ENCODE measurements around the gene RNF141.

The RNF141 gene

DNA sequence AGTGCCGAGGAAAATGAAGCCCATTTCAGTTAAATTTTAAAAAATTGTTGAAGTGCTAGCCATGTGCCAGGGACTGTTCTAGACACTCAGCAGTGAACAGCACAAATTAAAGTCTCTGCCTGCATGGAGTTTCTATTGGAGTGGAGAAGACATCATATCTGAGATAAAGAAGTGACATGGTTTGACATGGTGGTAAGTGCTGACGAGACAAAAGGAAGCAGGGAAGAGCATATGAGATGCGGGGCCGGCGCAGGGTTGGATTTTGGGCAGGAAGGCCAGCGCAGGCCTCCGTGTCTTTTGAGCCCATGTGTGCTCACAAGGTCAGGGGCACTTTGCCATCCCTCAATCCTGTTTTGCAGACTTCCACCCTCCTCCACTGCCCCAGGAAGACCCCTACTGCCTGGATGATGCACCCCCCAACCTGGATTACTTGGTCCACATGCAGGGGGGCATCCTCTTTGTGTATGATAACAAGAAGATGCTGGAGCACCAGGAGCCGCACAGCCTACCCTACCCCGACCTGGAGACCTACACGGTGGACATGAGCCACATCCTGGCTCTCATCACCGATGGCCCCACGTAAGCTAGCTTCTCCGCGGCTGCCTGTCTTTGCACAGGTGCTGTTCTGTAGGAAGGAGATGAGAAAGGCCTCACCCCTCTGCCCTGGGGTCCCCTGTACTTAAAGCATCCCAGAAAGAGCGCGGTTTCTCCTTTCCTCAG is 56.4 kb downstream of the RNF141 start:
- no peak for DNase-seq (ENCODE audit: low read depth in 1 of 2, low spot score in 1 of 2)

DNA sequence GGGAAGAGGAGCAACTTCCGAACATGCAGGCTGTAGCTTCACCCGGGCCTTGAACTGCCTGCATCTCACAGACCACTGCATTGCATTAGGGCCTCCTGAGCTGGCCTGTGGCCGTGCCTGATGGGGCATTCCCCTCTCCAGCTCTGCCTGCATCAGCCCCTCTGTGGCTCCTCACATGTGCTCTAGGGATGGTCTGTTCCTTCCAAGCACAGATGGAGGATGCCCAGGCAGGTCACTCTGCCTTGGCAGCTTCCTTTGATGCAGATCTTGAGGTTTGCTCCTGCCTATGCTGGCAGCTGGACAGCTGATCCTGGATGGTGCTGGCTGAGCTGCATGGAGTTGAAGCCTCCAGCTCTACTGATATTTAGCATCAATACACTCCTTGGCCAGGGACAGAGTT is 57.4 kb downstream of the RNF141 start:
- no peak for DNase-seq (ENCODE audit: low read depth in 1 of 2, low spot score in 1 of 2)

DNA sequence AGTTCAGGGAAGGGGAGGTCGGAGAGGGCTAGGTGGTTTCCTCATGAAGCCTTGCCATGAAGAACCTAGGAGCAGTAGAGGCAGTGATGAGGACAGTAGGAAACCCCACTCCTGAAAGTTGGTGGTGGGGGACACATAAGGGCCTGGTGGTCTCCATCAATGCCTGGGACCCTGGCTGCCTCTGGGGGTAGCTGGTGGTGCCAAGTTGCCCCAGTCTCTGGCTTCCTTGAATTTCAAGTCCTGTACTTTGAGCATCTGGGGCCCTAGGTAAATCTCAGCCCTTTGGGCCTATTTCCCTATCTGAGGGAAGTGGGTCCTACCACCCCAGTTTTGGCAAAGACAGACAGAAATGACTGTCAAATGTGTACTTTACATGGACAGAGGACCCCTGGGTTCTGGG is 57.8 kb downstream of the RNF141 start:
- DNase-seq (ENCODE audit: low read depth in 1 of 2, low spot score in 1 of 2): no peak

DNA sequence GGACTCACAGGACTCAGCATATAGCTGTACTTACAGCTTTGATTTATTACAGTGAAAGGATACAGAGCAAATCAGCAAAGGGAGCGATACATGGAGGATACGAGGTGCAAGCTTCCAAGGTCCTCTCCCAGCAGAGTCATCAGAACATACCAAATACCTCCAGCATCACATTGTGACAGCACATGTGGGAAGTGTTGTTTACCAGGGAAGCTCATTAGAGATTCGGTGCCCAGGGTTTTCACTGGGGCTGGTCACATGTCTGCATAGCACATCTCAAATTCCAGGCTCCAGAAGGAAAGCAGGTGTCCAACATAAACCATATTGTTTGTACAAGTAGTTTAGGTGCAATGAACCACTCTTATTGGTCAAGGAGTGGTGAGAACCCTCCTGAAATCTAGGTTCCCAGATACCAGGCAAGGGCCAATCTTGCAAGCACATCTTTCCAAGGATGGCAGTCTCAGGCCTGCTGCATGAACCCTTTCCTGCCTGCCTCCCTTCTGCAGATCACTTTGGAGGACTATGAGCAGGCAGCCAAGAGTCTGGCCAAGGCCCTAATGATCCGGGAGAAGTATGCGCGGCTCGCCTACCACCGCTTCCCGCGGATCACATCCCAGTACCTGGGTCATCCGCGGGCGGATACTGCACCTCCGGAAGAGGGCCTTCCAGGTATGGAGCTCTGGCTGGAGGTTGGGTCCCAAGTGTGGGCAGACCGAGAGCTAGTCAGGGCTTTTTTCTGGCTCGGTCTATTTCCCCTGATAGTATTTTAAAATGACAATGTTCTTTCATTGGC is 59.2 kb downstream of the RNF141 start:
- no peak for DNase-seq (ENCODE audit: low read depth in 1 of 2, low spot score in 1 of 2)

DNA sequence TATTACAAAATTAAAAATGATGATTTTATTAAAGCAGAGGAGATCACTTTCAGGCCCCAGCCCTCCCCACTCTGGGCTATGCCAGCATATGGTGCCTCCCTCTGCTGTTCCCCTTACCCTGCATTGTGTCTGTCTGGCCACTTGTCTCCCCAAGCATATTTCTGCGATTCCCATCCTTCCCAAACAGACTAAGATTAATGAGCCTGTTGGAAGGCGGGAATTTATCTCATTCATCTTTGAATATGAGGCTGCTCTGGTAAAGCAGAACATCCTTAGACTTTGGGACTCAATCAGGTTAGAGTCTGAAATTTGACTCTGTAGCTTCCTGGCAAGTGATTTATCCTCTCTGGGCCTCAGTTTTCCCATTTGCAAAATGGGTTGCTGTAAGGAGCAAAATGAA is 60.2 kb downstream of the RNF141 start:
- DNase-seq (ENCODE audit: low read depth in 1 of 2, low spot score in 1 of 2): no peak

DNA sequence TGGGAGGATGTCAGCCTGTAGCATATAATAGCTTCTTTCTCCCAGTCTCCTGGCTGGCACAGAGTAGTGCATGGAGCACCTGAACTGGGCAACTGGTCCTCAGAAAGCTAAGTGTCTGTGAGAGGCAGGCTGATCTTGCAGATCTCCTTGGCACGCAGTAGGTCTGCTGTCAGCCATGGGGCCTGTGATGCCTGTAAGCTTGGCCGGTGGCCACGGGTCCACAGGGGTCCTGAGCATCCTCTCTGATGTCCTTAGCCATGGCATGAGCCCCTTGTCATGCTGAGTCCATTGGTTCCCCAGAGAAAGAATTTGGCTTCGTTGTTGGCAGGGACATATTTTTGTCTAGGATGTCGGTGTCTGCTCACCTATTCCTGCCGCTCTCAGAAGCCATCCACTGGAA is 61.0 kb downstream of the RNF141 start:
- DNase-seq (ENCODE audit: low read depth in 1 of 2, low spot score in 1 of 2): no peak

DNA sequence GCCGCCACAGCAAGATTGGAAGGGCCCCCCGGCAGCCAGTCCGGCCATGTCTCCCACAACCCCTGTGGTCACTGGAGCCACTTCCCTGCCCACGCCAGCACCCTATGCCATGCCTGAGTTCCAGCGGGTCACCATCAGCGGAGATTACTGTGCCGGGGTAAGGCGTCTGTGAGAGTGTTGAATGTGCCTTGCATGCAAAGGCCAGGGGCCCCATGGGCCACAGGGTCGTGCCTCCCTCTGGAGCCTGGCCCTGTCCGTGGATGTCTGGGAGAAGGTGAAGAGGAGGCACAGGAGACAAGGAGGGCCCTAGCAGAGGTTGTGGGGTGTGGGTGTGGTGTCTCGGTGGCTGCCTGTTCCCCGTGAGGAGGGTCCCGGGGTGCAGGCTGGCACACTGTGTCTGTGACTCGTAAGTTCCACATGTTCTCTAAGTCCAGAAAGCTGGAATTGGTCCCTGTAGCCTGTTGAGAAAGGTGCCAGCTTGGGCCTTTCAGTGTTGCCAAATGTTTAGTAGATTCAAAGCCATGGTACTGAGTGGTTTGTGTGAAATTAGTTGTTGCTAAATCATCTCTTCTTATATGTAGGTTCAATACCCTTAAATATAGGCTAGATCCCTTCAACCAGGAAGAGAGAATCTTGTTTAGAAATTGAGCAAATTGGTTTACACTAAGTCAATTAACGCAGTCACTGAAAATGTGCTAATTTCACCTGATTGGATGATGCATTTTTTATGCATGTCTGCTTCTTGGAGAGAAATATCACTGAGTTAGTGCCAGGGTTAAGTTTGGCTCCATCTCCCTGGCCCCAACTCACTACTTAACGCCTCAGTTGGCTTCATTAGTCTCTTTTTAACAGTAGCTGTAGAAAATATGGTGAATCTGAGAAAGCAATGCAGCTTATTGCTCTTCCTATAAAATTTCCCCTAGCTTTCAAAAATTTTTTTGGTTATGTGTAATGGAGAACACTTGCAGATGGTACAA is 62.1 kb downstream of the RNF141 start:
- no peak for DNase-seq (ENCODE audit: low read depth in 1 of 2, low spot score in 1 of 2)

DNA sequence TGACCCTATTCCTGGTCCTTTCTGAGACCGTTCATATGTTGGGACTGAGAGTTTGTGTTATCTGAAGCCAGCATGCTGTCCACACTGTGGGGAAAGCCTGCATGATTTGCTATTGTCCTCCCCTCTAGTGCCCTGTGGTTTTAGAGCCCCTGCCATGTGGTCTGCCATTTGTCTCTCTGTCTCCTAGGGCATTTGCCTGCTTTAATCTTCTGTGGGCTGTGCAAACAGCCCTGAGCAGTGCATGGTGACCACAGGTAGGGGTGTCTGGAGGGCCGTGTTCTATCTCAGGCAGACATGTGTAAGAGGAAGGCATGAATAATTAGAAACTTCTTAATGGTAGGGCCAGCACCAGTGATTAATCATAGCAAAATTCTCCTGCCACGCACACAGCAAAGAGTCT is 62.9 kb downstream of the RNF141 start:
- no peak for DNase-seq (ENCODE audit: low read depth in 1 of 2, low spot score in 1 of 2)

DNA sequence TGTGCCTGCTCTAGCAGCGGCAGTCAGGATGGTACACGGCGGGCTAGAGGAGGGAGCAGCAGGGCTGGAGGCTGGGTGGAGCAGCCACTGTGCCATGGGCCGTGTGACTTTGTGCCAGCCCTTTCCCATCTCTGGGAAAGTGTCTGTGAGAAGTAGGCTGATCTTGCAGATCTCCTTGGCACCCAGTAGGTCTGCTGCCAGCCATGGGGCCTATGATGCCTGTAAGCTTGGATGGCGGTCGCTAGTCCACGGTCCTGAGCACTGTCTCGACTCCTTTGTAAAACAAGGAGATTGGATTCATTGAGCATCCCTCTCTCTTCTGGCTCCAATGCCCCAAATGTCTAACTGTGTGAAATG is 63.3 kb downstream of the RNF141 start:
- no peak for DNase-seq (ENCODE audit: low read depth in 1 of 2, low spot score in 1 of 2)

DNA sequence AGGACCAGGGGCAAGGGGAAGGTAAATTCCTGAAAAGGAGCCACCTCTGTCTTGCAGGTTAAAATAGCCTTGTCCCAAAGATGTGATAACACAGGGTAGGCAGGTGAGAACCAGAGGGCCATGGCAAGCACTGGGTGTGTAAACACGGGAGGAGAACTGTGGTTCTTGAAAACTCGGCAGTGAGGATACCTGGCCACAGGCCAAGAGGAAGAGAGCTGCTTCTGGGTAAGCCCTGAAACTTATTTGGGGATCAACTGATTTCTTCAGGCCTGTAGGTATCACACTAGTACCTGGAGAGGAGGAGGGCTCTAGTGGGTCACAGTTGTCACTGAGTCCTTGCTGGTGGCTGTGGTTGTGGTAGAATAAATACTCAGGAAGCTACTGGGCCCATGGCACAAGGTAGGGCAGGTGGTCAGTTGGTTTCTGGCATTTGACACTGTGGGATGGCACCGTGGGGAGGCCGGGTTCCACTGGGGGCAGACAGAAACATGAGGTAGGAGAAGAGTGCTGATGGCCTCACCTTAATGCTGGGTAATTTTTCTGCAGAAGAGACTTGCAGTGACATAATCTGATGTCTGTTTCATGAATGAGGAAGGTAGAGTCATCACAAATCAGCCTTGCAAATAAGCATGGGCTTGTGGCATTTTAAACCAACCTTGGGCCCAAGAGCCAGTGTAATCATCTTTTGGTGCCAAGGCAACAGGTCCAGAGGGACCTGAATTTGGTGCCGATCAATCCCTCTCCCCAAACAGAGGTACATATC is 63.9 kb downstream of the RNF141 start:
- no peak for DNase-seq (ENCODE audit: low read depth in 1 of 2, low spot score in 1 of 2)

DNA sequence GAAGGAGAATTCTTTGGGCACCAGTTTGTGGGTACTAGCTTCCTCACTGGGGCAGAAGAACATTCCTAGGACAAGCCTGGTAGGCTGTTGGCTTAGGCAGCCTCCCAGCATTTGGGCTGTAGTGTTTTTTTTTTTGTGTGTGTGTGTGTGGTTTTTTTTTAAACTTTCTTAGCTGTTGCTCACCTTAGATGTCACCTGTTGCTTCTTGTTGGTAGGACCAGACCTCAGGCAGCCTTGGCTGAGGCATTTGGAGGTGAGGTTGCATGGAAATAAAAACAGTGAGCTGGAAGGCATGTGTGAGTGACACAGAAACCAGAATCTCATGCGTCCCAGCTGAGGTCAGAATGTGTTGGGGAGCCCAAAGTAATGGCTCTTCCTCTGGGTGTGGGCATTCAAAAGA is 64.6 kb downstream of the RNF141 start:
- DNase-seq (ENCODE audit: low read depth in 1 of 2, low spot score in 1 of 2): no peak

DNA sequence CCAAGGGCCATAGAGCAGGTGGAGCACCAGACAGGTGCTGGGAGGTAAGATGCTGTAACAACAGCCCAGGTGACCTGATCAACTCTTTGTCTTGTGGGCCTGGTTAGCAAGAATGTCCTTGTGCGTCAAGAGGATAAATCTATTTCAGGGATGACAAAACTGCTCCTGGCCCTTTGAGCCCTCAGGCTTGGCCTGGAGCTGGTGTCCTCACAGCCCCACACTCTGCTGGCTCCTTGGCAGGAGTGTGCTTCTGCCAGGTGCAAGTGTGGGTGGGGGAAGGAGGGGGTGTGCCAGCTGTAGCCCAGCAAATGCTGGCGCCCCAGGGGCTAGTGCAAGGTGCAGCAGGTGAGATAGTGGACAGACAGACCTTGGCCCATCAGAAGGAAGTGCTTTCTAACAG is 66.4 kb downstream of the RNF141 start:
- no peak for DNase-seq (ENCODE audit: low read depth in 1 of 2, low spot score in 1 of 2)

DNA sequence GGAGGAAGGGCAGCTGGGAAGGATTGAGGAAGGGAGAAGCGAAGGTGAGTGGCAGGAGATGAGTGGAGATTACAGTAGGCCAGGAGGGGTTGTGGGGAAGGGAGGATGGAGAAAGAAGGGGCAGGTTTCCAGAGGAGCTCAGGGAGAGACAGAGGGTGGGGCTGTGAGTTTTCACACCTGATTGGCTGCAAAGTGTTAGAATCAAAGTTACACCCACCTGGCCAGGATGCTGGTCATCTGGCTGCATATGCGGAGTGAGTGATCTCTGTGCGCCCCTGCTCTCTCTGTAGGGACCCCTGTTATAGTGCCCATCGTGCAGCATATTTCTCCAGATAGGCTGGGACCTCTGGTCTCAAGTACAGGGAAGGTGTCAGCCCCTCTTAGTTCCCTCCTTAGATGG is 67.6 kb downstream of the RNF141 start:
- no peak for DNase-seq (ENCODE audit: low read depth in 1 of 2, low spot score in 1 of 2)

DNA sequence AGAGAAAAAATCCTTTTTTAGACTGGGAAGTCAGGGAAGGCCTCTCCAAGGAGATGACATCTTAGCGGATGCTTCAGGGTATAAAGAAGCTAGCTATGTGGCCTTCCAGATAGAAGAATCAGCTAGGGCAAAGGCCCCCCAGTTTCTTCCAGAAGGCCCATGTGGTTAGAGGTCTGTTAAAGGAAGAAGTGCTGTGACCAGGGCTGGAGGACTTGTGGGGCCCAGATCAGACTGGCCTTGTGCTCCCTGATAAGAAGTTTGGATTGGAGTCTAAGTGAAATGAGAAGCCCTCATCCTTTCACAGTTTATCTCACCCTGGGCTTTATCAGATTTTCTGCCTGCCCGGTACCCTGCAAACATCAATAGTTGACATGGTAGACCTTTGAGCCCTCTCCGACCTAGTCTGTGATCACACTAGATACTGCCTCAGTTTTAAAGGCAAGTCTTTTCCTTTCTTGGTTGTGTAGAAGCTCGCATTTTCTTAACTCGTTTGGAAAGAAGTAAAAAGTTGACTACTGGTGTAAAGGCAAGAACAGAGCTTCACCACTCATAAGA is 78.2 kb downstream of the RNF141 start:
- no peak for DNase-seq (ENCODE audit: low read depth in 1 of 2, low spot score in 1 of 2)

Measured in stimulated activated CD4-positive, alpha-beta T cell treated with anti-CD3 and anti-CD28 coated beads, Interleukin-15, amount 100 ng/mL, for 1 hour (primary cell).